HG02970 (cell line): ENCODE results near the gene ABCC8.

ENCODE experiments used
- ATAC-seq: cut with Tn5 transposase; IDR thresholded peaks from one replicate; pipeline ENCODE4 v1.9.1; 2021; ENCODE audit warnings: mild to moderate bottlenecking, moderate library complexity, moderate number of reproducible peaks; ENCODE audit not compliant: unreplicated experiment, low FRiP score

ABCC8 gene

DNA sequence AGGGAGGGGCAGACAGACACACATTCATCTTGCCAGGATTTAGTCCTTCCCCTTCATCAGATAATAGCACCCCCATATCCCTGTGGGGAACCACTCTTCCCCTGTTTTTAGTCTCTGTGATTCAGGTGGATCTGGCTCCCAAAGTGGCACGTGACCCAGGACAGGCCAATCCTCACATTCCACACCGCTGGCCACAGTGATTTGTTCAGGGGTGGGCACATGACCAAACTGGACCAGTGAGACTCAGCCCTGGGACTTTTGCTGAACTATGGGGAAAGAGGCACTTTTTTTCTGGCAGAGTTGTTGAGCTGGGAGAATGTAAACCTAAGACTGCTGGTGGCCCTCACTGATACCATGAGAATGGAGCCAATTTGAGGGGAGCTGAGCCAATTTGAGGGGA is 69.1 kb downstream of the ABCC8 start:
- ATAC-seq: no peak

GRCh38 chr11:17406818-17407149 is 69.9 kb downstream of the ABCC8 start:
- no peak for ATAC-seq

DNA sequence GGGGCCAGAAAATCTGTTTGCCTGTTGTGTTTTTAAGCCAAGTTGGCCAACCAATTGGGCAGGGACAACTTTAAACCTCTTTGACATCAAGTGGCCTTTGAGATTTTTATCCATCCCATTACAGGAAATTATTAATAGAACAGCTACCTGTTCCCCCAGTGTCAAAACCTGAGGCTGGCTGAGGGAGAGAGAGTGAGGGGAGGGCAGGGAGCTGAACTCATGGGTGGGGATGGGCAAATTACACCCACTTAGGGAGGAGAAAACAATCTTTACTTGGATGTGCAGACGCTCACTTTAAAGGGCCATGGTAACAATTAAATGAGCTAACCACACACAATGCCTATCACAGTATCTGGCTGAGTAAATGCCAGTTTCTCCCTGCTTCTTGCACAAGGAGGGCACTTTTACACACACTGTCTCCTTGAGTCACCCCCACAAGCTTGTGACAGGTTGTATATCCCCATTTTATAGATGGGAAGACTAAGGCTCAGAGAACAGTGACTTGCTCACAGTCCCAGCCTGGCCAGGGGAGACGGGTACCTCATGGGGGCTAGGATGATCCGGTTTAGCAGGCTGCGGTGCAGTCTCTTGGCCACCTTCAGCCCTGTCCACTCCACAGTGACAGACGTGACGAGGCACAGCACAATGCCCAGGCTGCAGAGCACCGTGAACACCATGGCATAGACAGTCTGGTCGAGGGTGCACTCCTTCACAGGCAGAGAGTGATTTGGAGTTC is 70.4 kb downstream of the ABCC8 start:
- ATAC-seq: no peak

DNA sequence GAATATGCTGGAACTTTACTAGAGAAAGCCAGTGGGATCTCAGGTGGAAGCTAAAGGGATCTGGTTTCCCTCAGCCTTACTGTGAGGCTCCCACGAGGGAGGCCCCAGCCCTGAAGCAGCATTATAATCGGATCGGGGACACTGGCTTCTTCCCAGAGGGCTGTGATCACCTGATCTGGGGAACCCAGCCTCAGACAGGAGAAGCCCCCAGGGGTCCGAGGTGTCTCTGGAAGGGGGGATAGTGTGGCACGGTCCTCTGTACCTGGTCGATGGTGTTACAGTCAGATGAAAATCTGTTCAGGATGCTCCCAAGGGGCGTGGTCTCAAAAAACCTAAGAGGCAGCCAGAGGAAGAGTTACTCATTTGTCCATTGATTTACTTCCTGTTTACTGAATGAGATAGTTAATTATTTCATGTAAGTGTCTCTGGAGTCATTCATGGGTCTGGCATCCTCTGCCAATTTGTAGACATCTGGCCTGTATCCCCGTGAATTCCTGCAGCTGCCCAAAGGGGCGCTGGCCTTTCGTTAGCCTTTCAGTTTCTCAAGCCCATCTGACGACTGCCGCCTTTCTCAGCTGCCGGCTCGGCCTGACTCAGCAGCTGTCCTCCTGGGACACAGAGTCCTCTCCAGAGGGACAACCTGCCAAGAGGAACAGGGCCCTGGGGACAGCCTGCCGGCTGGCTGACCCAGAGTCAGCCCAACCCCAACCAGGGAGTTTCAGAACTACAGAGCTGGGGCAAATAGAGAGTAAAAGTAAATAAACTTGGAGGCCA is 71.2 kb downstream of the ABCC8 start:
- no peak for ATAC-seq

GRCh38 chr11:17403980-17404759 is 72.5 kb downstream of the ABCC8 start:
- no peak for ATAC-seq

DNA sequence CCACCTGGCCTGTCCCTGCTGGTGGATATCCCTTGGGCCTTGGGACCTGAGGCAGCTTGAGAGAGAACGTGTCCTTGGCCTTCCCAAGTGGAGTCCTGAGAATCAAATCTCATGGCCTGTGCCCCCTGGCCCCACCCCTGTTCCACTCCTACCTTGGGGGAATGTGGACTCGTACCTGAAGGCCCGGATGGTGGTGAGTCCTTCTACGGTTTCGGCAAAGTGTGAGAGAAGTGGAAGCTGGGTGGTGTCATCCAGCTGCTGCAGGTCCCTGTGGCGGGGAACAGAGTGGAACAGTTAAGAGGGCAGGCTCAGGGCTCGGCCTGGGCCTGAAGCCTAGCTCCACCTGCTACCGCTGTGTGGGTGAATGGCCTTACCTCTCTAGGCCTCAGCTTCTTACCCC is 74.2 kb downstream of the ABCC8 start:
- ATAC-seq: no peak

- no peak for ATAC-seq
Measured at GRCh38 chr11:17401841-17402240, 74.8 kb downstream of the ABCC8 start.

GRCh38 chr11:17401316-17401715 is 75.3 kb downstream of the ABCC8 start:
- no peak for ATAC-seq

- no peak for ATAC-seq
Measured at GRCh38 chr11:17400048-17400775, 76.4 kb downstream of the ABCC8 start.

GRCh38 chr11:17399236-17399635 is 77.4 kb downstream of the ABCC8 start:
- ATAC-seq: no peak

DNA sequence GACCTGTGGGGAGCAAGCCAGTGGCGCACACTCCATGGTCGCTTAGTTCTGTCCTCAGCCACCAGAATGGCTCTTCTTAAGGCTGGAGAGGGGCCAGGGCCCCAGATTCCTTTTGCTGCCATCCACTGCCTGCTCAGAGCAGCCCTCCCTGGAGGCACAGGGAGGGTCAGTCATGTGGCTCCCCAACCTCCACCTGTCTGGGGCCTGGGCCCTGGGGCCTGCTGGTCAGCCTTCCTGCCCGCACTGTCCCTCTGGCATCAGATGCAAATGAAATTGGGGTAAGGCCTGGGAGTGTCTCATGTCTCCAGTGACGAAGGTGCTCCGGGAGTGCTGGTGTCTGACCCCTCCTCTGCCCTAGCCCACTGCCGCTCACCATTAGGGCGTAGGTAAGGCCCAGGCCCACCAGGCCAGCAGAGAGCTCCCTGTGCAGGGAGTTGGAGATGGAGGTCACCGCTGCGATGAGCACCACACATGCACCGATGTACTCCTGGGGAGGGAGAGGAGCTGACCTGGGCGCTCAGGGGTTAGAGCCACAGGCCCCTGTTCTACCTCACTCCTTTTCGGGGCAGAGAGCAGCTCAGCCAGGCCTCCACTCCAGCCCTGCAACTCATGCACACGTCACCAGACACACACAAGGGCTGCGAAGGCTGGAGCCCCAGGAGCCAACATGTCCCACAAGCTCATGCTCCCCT is 79.2 kb downstream of the ABCC8 start:
- no peak for ATAC-seq

GRCh38 chr11:17396598-17397310 is 79.9 kb downstream of the ABCC8 start:
- ATAC-seq: no peak

GRCh38 chr11:17395978-17396377 is 80.7 kb downstream of the ABCC8 start:
- no peak for ATAC-seq

DNA sequence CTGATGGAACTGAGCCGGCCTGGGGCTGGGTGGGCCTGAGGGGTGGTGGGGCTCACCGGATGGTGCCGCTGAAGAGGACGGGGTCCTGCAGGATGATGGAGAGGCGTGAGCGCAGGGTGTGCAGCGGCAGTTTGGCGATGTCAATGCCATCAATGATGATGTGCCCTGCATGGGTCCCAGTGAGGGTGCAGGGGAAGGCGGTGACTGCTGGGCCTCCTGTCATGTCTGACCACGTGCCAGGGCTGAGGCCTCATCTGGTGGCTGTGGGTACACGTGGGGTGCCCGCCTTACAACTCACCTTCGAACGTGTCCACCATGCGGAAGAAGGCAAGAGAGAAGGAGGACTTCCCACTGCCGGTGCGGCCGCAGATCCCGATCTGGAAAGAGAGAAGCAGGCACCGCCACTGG is 81.1 kb downstream of the ABCC8 start:
- no peak for ATAC-seq

DNA sequence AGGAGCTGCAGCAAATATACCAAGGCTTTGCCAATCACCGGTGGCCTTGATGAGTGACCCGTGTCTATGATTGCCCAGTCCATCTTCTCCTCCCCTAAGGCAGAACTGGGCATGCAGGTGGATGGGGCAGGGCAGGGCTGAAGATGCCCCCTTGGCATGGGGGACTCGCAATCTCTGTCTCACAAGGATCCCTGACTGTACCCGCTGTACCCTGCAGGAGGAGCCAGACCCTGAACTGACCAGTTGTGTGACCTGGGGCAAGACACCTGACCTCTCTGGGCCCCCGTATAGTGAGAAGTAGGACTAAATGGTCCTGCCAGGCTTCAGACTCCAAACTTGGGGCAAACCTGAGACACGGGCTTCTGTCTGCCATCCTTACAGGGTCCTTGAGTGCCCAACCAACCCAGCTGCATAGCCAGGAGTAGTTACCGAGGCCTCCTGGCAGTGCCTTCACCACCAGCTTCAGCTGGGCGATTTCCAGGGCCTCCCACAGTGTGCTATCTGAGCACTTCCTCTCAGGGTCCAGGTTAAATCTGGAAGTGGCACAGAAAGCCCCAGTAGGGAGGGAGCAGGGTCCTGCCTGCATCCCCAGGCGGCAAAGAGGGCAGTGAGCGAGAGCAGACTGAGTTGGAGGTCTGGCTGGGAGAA is 81.8 kb downstream of the ABCC8 start:
- no peak for ATAC-seq

GRCh38 chr11:17393472-17393871 is 83.2 kb downstream of the ABCC8 start:
- no peak for ATAC-seq

DNA sequence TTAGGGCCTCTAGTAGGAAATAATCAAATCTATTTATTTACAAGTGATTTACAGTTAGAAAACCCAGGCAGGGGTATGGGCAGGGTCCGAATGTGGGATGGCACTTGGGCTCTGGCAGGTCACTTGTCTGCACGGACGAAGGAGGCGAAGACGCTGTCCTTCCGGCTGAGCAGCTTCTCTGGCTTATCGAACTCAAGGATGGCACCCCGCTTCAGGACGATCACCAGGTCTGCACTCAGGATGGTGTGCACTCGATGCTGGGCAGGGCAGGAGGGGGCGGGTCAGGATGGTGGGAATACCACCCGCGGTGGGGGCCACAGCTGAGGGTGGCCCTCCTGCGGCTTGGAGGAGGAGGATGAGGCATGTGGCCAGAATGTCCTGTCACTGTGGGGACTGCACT is 83.8 kb downstream of the ABCC8 start:
- no peak for ATAC-seq

GRCh38 chr11:17391493-17392355 is 84.9 kb downstream of the ABCC8 start:
- ATAC-seq: no peak
